Measurements from ENCODE around the gene EPN2.
"Not testable (repeated sequence)": the region's sequence is repeated elsewhere in the genome, so short reads cannot be mapped to it uniquely, and the experiment has no call there.

EPN2 gene

GRCh38 chr17:19234676-19235075 is 2.5 kb upstream of the EPN2 start:
- not testable (repeated sequence) for H3K36me3 Mint-ChIP-seq (ENCODE audit: low read depth); H3K27me3 Mint-ChIP-seq; H3K9me3 Mint-ChIP-seq; H3K4me1 Mint-ChIP-seq (ENCODE audit: low read depth); H3K4me3 Mint-ChIP-seq; H3K27ac Mint-ChIP-seq

DNA sequence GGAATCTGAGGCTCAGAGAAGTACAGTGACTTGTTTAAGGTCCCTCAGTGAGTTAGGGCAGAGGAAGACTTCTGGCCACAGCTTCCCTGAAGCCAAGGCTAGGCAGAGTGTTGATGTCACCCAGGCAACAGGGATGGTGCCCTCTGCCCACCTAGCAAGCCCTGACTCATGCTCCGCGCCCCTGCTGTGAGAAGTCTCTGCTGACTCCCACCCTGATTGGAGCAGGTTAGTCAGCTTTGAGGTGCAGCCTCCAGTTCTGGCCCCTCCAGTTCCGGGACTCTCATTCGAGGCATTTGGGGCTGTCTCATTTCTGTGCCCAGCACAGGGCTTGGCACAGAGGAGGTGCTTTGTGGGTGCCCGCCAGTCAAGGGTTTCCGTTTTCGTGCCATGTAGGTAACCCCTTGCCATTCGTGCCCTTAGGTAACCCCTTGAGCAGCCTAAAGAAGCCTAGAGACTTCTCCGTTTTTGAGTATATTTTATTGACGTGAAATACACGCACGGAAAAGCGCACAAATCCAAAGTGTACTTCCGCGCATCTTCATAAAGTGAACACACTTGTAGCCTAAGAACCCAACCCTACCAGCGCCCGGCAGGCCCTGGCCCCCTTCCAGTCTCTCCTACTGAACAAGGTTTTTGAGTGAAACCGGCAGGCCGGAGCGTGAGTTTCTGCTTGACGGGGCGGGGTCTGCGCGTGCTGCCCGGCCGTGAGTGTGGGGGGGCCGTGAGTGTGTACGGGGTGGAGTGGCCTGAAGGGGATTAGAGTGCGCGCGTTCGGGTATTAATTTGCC is 621 bp upstream of the EPN2 start:
- not testable (repeated sequence) for H3K4me1 Mint-ChIP-seq (ENCODE audit: low read depth); H3K27me3 Mint-ChIP-seq; H3K4me3 Mint-ChIP-seq; H3K9me3 Mint-ChIP-seq; H3K36me3 Mint-ChIP-seq (ENCODE audit: low read depth); H3K27ac Mint-ChIP-seq

GRCh38 chr17:19237389-19238166 is 412 bp downstream of the EPN2 start:
- H3K36me3 Mint-ChIP-seq (ENCODE audit: low read depth), result no peaks in the 10 kb centered on the region
- peak overlapping the region; percentile 85 for H3K4me3 Mint-ChIP-seq
- H3K27me3 Mint-ChIP-seq, result peaks cover 6% of the 10 kb centered on the region
- H3K9me3 Mint-ChIP-seq, result no peaks in the 10 kb centered on the region
- peaks cover 5% of the 10 kb centered on the region for H3K4me1 Mint-ChIP-seq (ENCODE audit: low read depth)
- H3K27ac Mint-ChIP-seq, result no peak overlapping the region

DNA sequence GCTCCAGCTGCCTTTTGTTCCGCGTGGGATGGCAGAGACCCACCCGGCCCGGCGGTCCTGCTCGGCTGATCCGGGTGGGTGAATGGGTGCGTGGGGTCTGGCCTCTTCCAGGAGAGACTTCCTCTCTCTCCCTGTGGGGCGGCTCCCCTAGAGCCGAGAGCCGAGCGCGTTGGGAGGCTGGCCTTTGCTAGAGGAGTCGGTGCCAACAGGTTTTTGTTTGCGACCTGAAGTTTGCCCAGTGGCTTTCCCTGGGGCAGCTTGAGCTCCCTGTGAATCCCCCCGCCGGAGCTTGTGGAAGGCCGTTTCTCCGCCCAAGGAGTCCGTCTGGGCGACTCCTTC is 970 bp downstream of the EPN2 start:
- H3K4me3 Mint-ChIP-seq, result peak overlapping the region; percentile 85
- H3K27ac Mint-ChIP-seq, result no peak overlapping the region
- peaks cover 6% of the 10 kb centered on the region for H3K27me3 Mint-ChIP-seq
- H3K4me1 Mint-ChIP-seq (ENCODE audit: low read depth), result peaks cover 5% of the 10 kb centered on the region
- H3K36me3 Mint-ChIP-seq (ENCODE audit: low read depth), result no peaks in the 10 kb centered on the region
- H3K9me3 Mint-ChIP-seq, result no peaks in the 10 kb centered on the region

DNA sequence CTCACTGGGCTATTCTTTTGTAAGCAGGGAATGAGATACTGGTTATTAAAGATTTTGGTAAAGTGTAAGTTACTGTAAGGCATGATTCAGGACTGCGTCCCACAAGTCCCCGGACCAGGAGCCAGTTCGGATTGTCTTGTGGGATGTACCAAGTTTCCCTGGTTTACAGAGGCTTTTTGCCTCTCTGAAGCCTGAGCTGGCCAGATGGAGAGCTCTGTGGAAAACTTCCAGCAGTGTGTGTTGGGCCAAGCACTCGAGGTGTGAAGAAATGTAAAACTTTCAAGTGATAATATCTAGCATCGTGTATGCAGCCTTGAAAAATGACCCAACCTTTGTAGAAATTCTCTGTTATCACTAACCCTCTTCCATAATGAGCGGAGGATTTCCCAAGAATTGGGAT is 2.4 kb downstream of the EPN2 start:
- peaks cover 6% of the 10 kb centered on the region for H3K27me3 Mint-ChIP-seq
- no peak overlapping the region for H3K27ac Mint-ChIP-seq
- no peaks in the 10 kb centered on the region for H3K9me3 Mint-ChIP-seq
- H3K4me1 Mint-ChIP-seq (ENCODE audit: low read depth), result peaks cover 5% of the 10 kb centered on the region
- no peak overlapping the region for H3K4me3 Mint-ChIP-seq
- no peaks in the 10 kb centered on the region for H3K36me3 Mint-ChIP-seq (ENCODE audit: low read depth)

GRCh38 chr17:19242323-19242722 is 5.2 kb downstream of the EPN2 start:
- H3K4me1 Mint-ChIP-seq (ENCODE audit: low read depth), result peaks cover 5% of the 10 kb centered on the region

GRCh38 chr17:19242926-19243325 is 5.8 kb downstream of the EPN2 start:
- Mint-ChIP-seq H3K4me3 (no peak overlapping the region), H3K9me3 (no peaks in the 10 kb centered on the region), H3K36me3 (ENCODE audit: low read depth) (no peaks in the 10 kb centered on the region), H3K27ac (no peak overlapping the region), H3K27me3 (peaks cover 14% of the 10 kb centered on the region), H3K4me1 (ENCODE audit: low read depth) (peaks cover 8% of the 10 kb centered on the region)

More at GRCh38 chr17:19242323-19242722, 5.2 kb downstream of the EPN2 start:
- no peak overlapping the region for H3K27ac Mint-ChIP-seq
- H3K36me3 Mint-ChIP-seq (ENCODE audit: low read depth), result no peaks in the 10 kb centered on the region
- H3K9me3 Mint-ChIP-seq, result no peaks in the 10 kb centered on the region
- H3K27me3 Mint-ChIP-seq, result peaks cover 10% of the 10 kb centered on the region
- no peak overlapping the region for H3K4me3 Mint-ChIP-seq

DNA sequence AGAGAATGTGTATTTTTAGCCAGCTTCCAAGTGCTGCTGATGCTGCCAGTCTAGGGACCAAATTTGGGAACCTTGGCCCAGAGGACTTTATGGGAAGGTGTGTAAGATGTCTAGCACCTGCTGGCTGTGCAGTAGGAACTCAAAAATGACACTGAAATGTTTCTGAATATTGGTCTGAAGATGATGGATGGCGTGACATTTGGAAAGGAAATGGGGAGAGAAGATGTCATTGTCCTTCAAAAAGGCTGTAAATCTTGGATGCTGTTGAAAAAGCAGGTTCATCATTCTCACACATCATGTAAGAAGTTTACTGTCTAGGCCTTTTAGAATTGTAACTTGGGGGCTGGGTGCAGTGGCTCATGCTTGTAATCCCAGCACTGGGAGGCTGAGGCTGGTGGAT is 6.7 kb downstream of the EPN2 start:
- Mint-ChIP-seq H3K36me3 (ENCODE audit: low read depth) (no peaks in the 10 kb centered on the region), H3K27ac (no peak overlapping the region), H3K4me1 (ENCODE audit: low read depth) (peaks cover 8% of the 10 kb centered on the region), H3K4me3 (no peak overlapping the region), H3K9me3 (no peaks in the 10 kb centered on the region), H3K27me3 (peaks cover 8% of the 10 kb centered on the region)

DNA sequence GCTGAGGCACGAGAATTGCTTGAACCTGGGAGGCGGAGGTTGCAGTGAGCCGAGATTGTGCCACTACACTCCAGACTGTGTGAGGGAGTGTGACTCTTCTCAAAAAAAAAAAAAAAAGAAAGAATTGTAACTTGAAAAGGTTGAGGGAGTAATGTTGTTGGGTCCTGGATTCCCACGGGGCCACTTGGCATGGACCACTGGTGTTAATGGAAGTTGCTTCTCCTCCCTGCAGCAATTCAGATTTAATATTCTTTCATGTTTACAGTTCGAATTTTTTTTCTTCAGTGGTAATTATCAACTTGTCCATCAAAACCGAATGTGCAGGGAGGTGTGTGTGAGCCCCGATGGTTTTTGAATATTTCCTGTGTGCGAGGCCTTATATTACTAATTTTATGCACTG is 7.2 kb downstream of the EPN2 start:
- Mint-ChIP-seq H3K27me3 (peaks cover 8% of the 10 kb centered on the region), H3K4me1 (ENCODE audit: low read depth) (peaks cover 9% of the 10 kb centered on the region), H3K27ac (no peak overlapping the region), H3K36me3 (ENCODE audit: low read depth) (no peaks in the 10 kb centered on the region), H3K4me3 (no peak overlapping the region), H3K9me3 (no peaks in the 10 kb centered on the region)

GRCh38 chr17:19244781-19245180 is 7.6 kb downstream of the EPN2 start:
- Mint-ChIP-seq H3K36me3 (ENCODE audit: low read depth) (no peaks in the 10 kb centered on the region), H3K4me1 (ENCODE audit: low read depth) (peaks cover 9% of the 10 kb centered on the region), H3K27ac (no peak overlapping the region), H3K4me3 (no peak overlapping the region), H3K27me3 (peaks cover 8% of the 10 kb centered on the region), H3K9me3 (no peaks in the 10 kb centered on the region)

- Mint-ChIP-seq H3K9me3 (no peaks in the 10 kb centered on the region), H3K27ac (no peak overlapping the region), H3K27me3 (peaks cover 13% of the 10 kb centered on the region), H3K4me1 (ENCODE audit: low read depth) (peaks cover 9% of the 10 kb centered on the region), H3K4me3 (no peak overlapping the region), H3K36me3 (ENCODE audit: low read depth) (no peaks in the 10 kb centered on the region)
Observed at GRCh38 chr17:19247473-19247872, 10.3 kb downstream of the EPN2 start.

GRCh38 chr17:19248151-19248927 is 11.2 kb downstream of the EPN2 start:
- Mint-ChIP-seq H3K4me1 (ENCODE audit: low read depth) (peaks cover 9% of the 10 kb centered on the region), H3K36me3 (ENCODE audit: low read depth) (no peaks in the 10 kb centered on the region), H3K27me3 (peaks cover 13% of the 10 kb centered on the region), H3K27ac (no peak overlapping the region), H3K4me3 (no peak overlapping the region), H3K9me3 (no peaks in the 10 kb centered on the region)

- H3K27ac Mint-ChIP-seq, result no peak overlapping the region
- no peak overlapping the region for H3K4me3 Mint-ChIP-seq
- H3K36me3 Mint-ChIP-seq (ENCODE audit: low read depth), result no peaks in the 10 kb centered on the region
- peaks cover 9% of the 10 kb centered on the region for H3K4me1 Mint-ChIP-seq (ENCODE audit: low read depth)
- H3K27me3 Mint-ChIP-seq, result peaks cover 16% of the 10 kb centered on the region
- no peaks in the 10 kb centered on the region for H3K9me3 Mint-ChIP-seq
Observed at GRCh38 chr17:19248928-19249574, 11.9 kb downstream of the EPN2 start.

DNA sequence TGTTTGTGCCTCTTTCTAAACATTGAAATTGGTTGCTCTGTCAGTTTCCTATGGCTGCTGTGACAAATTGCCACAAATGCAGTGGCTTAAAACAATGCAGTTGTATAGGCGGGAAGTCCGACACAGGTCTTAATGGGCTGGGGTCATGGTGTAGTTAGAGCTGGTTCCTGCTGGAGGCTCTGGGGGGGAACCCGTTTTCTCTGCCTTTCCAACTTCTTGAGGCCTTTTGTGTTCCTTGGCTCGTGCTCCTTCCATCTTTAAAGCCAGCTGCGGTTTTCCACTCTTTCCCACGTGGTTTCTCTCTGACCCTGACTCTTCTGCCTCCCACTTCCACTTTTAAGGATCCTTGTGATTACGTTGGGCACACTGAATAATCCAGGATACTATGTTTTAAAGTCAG is 12.5 kb downstream of the EPN2 start:
- Mint-ChIP-seq H3K4me3 (no peak overlapping the region), H3K9me3 (no peaks in the 10 kb centered on the region), H3K27me3 (peaks cover 16% of the 10 kb centered on the region), H3K36me3 (ENCODE audit: low read depth) (no peaks in the 10 kb centered on the region), H3K4me1 (ENCODE audit: low read depth) (peaks cover 9% of the 10 kb centered on the region), H3K27ac (no peak overlapping the region)
